Esophagus muscularis mucosa (tissue), 4 donors: Measurements from ENCODE around the gene HIPK4.

Experiments used
- EP300 ChIP-seq: sonication (generic); formaldehyde crosslinking; IDR thresholded peaks from one replicate; pipeline ENCODE4 v1.6.1; 2017; ENCODE audit warnings: antibody characterized with exemption
- POLR2AphosphoS5 ChIP-seq, 2 donors: sonication (generic); formaldehyde crosslinking; IDR thresholded peaks; one replicate each; pipeline ENCODE4 v1.6.1; 2017; ENCODE audit warnings: antibody characterized with exemption in 2 of 2
- TF ChIP-seq, protein P1 (sequence below), 3 experiments: fragments of 200-600 bp in 2 of 3; fragments of 450-650 bp in 1 of 3; sonication (generic) in 2 of 3; IDR thresholded peaks; one replicate each; pipeline ENCODE4 v1.5.1; 2017 to 2019; ENCODE audit warnings: antibody characterized with exemption in 3 of 3, mild to moderate bottlenecking in 2 of 3, moderate library complexity in 1 of 3

DNA sequence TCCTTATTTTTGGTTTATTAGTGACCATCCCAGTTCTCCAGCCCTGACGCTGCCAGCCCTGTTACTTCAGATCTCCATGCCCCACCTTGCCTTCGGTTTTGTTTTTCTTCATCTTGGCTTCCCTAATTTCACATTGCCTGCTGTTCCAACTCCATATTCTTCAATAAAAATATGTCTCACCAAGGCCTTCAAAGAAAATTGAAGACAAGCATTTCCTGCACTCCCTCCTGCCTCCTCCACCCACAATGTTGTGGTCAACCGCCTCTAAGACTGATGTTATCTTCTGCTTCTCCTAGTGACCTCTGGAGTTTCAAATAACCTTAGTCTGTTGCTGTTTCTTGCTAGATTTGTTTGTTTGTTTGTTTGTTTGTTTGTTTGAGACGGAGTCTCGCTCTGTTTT lies 26.9 kb downstream of the HIPK4 start:
- TF ChIP-seq, protein P1, sequence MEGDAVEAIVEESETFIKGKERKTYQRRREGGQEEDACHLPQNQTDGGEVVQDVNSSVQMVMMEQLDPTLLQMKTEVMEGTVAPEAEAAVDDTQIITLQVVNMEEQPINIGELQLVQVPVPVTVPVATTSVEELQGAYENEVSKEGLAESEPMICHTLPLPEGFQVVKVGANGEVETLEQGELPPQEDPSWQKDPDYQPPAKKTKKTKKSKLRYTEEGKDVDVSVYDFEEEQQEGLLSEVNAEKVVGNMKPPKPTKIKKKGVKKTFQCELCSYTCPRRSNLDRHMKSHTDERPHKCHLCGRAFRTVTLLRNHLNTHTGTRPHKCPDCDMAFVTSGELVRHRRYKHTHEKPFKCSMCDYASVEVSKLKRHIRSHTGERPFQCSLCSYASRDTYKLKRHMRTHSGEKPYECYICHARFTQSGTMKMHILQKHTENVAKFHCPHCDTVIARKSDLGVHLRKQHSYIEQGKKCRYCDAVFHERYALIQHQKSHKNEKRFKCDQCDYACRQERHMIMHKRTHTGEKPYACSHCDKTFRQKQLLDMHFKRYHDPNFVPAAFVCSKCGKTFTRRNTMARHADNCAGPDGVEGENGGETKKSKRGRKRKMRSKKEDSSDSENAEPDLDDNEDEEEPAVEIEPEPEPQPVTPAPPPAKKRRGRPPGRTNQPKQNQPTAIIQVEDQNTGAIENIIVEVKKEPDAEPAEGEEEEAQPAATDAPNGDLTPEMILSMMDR (IDR thresholded peaks at IDR 0.05): no peak
- TF ChIP-seq POLR2AphosphoS5 (IDR thresholded peaks at IDR 0.05) (no peak), EP300 (no peak)
